Smooth muscle cell (in vitro differentiated cells): ENCODE measurements around the gene GPX4. TPM values are rescaled to one million over a fixed set of nuclear protein-coding genes. Genes with fewer than 3 reads are reported as not detected.
A peak's percentile ranks its signal among the peaks of the same experiment; 100 is the strongest.

ENCODE experiments used
- DNase-seq: peaks from one replicate; lab custom pipeline; 2025; ENCODE audit not compliant: unreplicated experiment; lab: John Stamatoyannopoulos, UW
- H2AFZ ChIP-seq: fragments of 200-600 bp; sonication (generic); 2 replicates; pipeline ENCODE4 v1.6.0; 2016; ENCODE audit warnings: antibody characterized with exemption, low read depth, mild to moderate bottlenecking
- H3F3A ChIP-seq: fragments of 200-600 bp; sonication (generic); 2 replicates; pipeline ENCODE4 v1.6.0; 2017; ENCODE audit warnings: antibody characterized with exemption, low read depth
- H3K27ac ChIP-seq: fragments of 200-600 bp; sonication (generic); 2 replicates; pipeline ENCODE4 v1.5.1; 2016; ENCODE audit warnings: low read depth, mild to moderate bottlenecking
- H3K27me3 ChIP-seq: fragments of 200-600 bp; sonication (generic); 2 replicates; pipeline ENCODE4 v1.6.1; 2016; ENCODE audit warnings: low read depth, mild to moderate bottlenecking
- H3K36me3 ChIP-seq: fragments of 200-600 bp; sonication (generic); 2 replicates; pipeline ENCODE4 v1.5.1; 2016; ENCODE audit warnings: low read depth
- H3K4me1 ChIP-seq: fragments of 200-600 bp; sonication (generic); 2 replicates; pipeline ENCODE4 v1.5.1; 2016; ENCODE audit warnings: low read depth
- H3K4me2 ChIP-seq: fragments of 200-600 bp; sonication (generic); 2 replicates; pipeline ENCODE4 v1.6.0; 2016; ENCODE audit warnings: mild to moderate bottlenecking
- H3K4me3 ChIP-seq: fragments of 200-600 bp; sonication (generic); 2 replicates; pipeline ENCODE4 v1.5.1; 2016; ENCODE audit warnings: mild to moderate bottlenecking
- H3K79me2 ChIP-seq: fragments of 200-600 bp; sonication (generic); 2 replicates; pipeline ENCODE4 v1.6.0; 2016; ENCODE audit warnings: low read depth, mild to moderate bottlenecking
- H3K9ac ChIP-seq: fragments of 200-600 bp; sonication (generic); 2 replicates; pipeline ENCODE4 v1.6.0; 2016; ENCODE audit warnings: low read depth
- H3K9me3 ChIP-seq: fragments of 200-600 bp; sonication (generic); replicated peaks from 2 replicates; pipeline ENCODE4 v1.5.1; 2016; ENCODE audit warnings: low read depth
- H4K20me1 ChIP-seq: fragments of 200-600 bp; sonication (generic); 2 replicates; pipeline ENCODE4 v1.6.0; 2016; ENCODE audit warnings: low read depth
- CTCF ChIP-seq: fragments of 200-600 bp; sonication (generic); IDR thresholded peaks from 2 replicates; pipeline ENCODE4 v1.5.1; 2017; ENCODE audit warnings: borderline replicate concordance, mild to moderate bottlenecking, antibody characterized with exemption; ENCODE audit not compliant: insufficient read depth, poor library complexity, severe bottlenecking
- WGBS: methylation state at CpG from one replicate; pipeline ENCODE4 v1.1.7; 2016; ENCODE audit warnings: low lambda C conversion rate; 5-methylcytosine and 5-hydroxymethylcytosine counted together
- polyA plus RNA-seq: library from polyadenylated mRNA; unstranded; fragments of >200 nt; fragmentation: Nextera tagmentation; extraction: Ambion mirVana; gene quantifications from 2 replicates; pipeline ENCODE4 v1.2.1, GENCODE V29; 2016
- total RNA-seq: library from RNA; depleted of rRNA; stranded (reverse); fragments of >200 nt; gene quantifications from 2 replicates; pipeline ENCODE4 v1.2.3, GENCODE V29; 2014

The GPX4 gene
- total and polyA plus RNA-seq, 2 experiments from 2014 or later: 325 to 450 TPM

GRCh38 chr19:1097810-1098176 lies 6.0 kb upstream of the GPX4 start:
- Histone ChIP-seq H3K4me3 (no peak overlapping the region), H3K79me2 (peaks cover 24% of the 10 kb centered on the region), H4K20me1 (peaks cover 19% of the 10 kb centered on the region), H3F3A (peaks cover 12% of the 10 kb centered on the region), H3K4me1 (peaks cover 8% of the 10 kb centered on the region), H3K27me3 (no peaks in the 10 kb centered on the region), H3K4me2 (no peak overlapping the region), H3K36me3 (no peaks in the 10 kb centered on the region), H3K9me3 (no peaks in the 10 kb centered on the region), H3K9ac (no peak overlapping the region), H3K27ac (no peak overlapping the region), H2AFZ (no peak overlapping the region)
- TF ChIP-seq CTCF: no peak
- DNase-seq: no peak
- WGBS: 88% methylated on average over 7 of the region's 7 CpGs

GRCh38 chr19:1098177-1099051 lies 5.4 kb upstream of the GPX4 start:
- Histone ChIP-seq H3K9ac (no peak overlapping the region), H4K20me1 (peaks cover 14% of the 10 kb centered on the region), H3K9me3 (no peaks in the 10 kb centered on the region), H3K4me2 (no peak overlapping the region), H3K27ac (peak overlapping the region; percentile 55), H3K36me3 (no peaks in the 10 kb centered on the region), H3K27me3 (no peaks in the 10 kb centered on the region), H3K4me3 (no peak overlapping the region), H2AFZ (no peak overlapping the region), H3K79me2 (peaks cover 18% of the 10 kb centered on the region), H3F3A (peaks cover 15% of the 10 kb centered on the region), H3K4me1 (peaks cover 14% of the 10 kb centered on the region)
- DNase-seq: no peak
- 75% methylated on average over 13 of the region's 15 CpGs for WGBS
- TF ChIP-seq CTCF: no peak

- peaks cover 14% of the 10 kb centered on the region for H3K4me1 ChIP-seq
- TF ChIP-seq CTCF: no peak
- WGBS: 61% methylated on average over 9 of the region's 9 CpGs
- H3K36me3 ChIP-seq: no peaks in the 10 kb centered on the region
- no peak overlapping the region for H3K4me3 ChIP-seq
- DNase-seq: no peak
- no peaks in the 10 kb centered on the region for H3K27me3 ChIP-seq
- H3K27ac ChIP-seq: peak overlapping the region; percentile 90
- no peak overlapping the region for H2AFZ ChIP-seq
- H3K9ac ChIP-seq: no peak overlapping the region
- H3K9me3 ChIP-seq: no peaks in the 10 kb centered on the region
- peak overlapping the region; percentile 58 for H3K4me2 ChIP-seq
- H3K79me2 ChIP-seq: no peaks in the 10 kb centered on the region
- H4K20me1 ChIP-seq: peaks cover 16% of the 10 kb centered on the region
- H3F3A ChIP-seq: peaks cover 16% of the 10 kb centered on the region
Observed at GRCh38 chr19:1101337-1101698, 2.5 kb upstream of the GPX4 start.
